ENCODE data around the gene MYPN. TPM values are rescaled to one million over a fixed set of nuclear protein-coding genes. Genes with fewer than 3 reads are reported as not detected.
"Not testable (repeated sequence)": the region's sequence is repeated elsewhere in the genome, so short reads cannot be mapped to it uniquely, and the experiment has no call there.

Gene MYPN
- total RNA-seq, 1 experiment from 2014 or later: 0.37 TPM

GRCh38 chr10:68155615-68156210 lies 46.4 kb downstream of the MYPN start:
- no peak for TF ChIP-seq CTCF (IDR thresholded peaks at IDR 0.05; ENCODE audit: unreplicated experiment)
- Mint-ChIP-seq H3K4me3 (ENCODE audit: unreplicated experiment) (no peak overlapping the region), H3K27ac (ENCODE audit: low read depth, unreplicated experiment) (no peak overlapping the region), H3K4me1 (ENCODE audit: insufficient read depth, unreplicated experiment) (peaks cover 9% of the 10 kb centered on the region), H3K27me3 (ENCODE audit: insufficient read depth, unreplicated experiment) (no peaks in the 10 kb centered on the region), H3K9me3 (ENCODE audit: unreplicated experiment) (no peaks in the 10 kb centered on the region), H3K36me3 (ENCODE audit: insufficient read depth, unreplicated experiment) (no peaks in the 10 kb centered on the region)
- CTCF ChIA-PET: interaction anchor here (0.6 to 5.5 kb wide), 35 partner anchors 9 to 304 kb away, joined by 3 to 182 read pairs (median 5); partner anchors contain the start of gene HERC4
- intact Hi-C loops (cut with micrococcal nuclease): loop anchor here (1.0 kb wide), 3 partner anchors 53 to 300 kb away; no protein-coding TSS in a partner anchor
- BruUV-seq (replicated peaks): no TSS peak
- POLR2A ChIA-PET: interaction anchor here (1.1 to 4.7 kb wide), 11 partner anchors 20 to 272 kb away, joined by 4 to 34 read pairs (median 9); partner anchors contain the start of genes HERC4, HNRNPH3 and PBLD
- DNase-seq (ENCODE audit: unreplicated experiment): no peak

GRCh38 chr10:68156373-68157185 lies 47.3 kb downstream of the MYPN start:
- peak; percentile 80 for DNase-seq (ENCODE audit: unreplicated experiment)
- H3K4me1 Mint-ChIP-seq (ENCODE audit: insufficient read depth, unreplicated experiment): peaks cover 9% of the 10 kb centered on the region
- H3K36me3 Mint-ChIP-seq (ENCODE audit: insufficient read depth, unreplicated experiment): no peaks in the 10 kb centered on the region
- ChIA-PET CTCF (interaction anchor here (0.6 to 5.5 kb wide), 38 partner anchors 8 to 305 kb away, joined by 3 to 182 read pairs (median 6); partner anchors contain the start of gene HERC4), POLR2A (interaction anchor here (0.5 to 4.7 kb wide), 15 partner anchors 21 to 306 kb away, joined by 3 to 34 read pairs (median 7); partner anchors contain the start of genes HERC4 and HNRNPH3)
- no TSS peak for BruUV-seq (replicated peaks)
- H3K4me3 Mint-ChIP-seq (ENCODE audit: unreplicated experiment): no peak overlapping the region
- H3K9me3 Mint-ChIP-seq (ENCODE audit: unreplicated experiment): no peaks in the 10 kb centered on the region
- H3K27me3 Mint-ChIP-seq (ENCODE audit: insufficient read depth, unreplicated experiment): no peaks in the 10 kb centered on the region
- peak; percentile 86 for TF ChIP-seq CTCF (IDR thresholded peaks at IDR 0.05; ENCODE audit: unreplicated experiment)
- intact Hi-C loops (cut with micrococcal nuclease): loop anchor here (1.0 kb wide), 3 partner anchors 52 to 301 kb away; no protein-coding TSS in a partner anchor
- no peak overlapping the region for H3K27ac Mint-ChIP-seq (ENCODE audit: low read depth, unreplicated experiment)

- DNase-seq (ENCODE audit: unreplicated experiment); H3K9me3 Mint-ChIP-seq (ENCODE audit: unreplicated experiment); H3K4me3 Mint-ChIP-seq (ENCODE audit: unreplicated experiment); BruUV-seq (replicated peaks); intact Hi-C loops (cut with micrococcal nuclease); H3K27me3 Mint-ChIP-seq (ENCODE audit: insufficient read depth, unreplicated experiment); H3K36me3 Mint-ChIP-seq (ENCODE audit: insufficient read depth, unreplicated experiment); H3K4me1 Mint-ChIP-seq (ENCODE audit: insufficient read depth, unreplicated experiment); H3K27ac Mint-ChIP-seq (ENCODE audit: low read depth, unreplicated experiment): not testable (repeated sequence)
- CTCF ChIA-PET: interaction anchor here (0.6 to 5.5 kb wide), 23 partner anchors 9 to 302 kb away, joined by 3 to 182 read pairs (median 5); partner anchors contain the start of gene HERC4
- POLR2A ChIA-PET: interaction anchor here (0.5 to 4.7 kb wide), 8 partner anchors 35 to 174 kb away, joined by 3 to 34 read pairs (median 6); partner anchors contain the start of genes HERC4 and HNRNPH3
These were observed 48.2 kb downstream of the MYPN start for GRCh38 chr10:68157522-68157921.

GRCh38 chr10:68158031-68158430 lies 48.7 kb downstream of the MYPN start:
- Mint-ChIP-seq H3K4me1 (ENCODE audit: insufficient read depth, unreplicated experiment) (peaks cover 9% of the 10 kb centered on the region), H3K36me3 (ENCODE audit: insufficient read depth, unreplicated experiment) (no peaks in the 10 kb centered on the region), H3K9me3 (ENCODE audit: unreplicated experiment) (no peaks in the 10 kb centered on the region), H3K27ac (ENCODE audit: low read depth, unreplicated experiment) (no peak overlapping the region), H3K4me3 (ENCODE audit: unreplicated experiment) (no peak overlapping the region), H3K27me3 (ENCODE audit: insufficient read depth, unreplicated experiment) (no peaks in the 10 kb centered on the region)
- intact Hi-C loops (cut with micrococcal nuclease): no loop called here
- TF ChIP-seq CTCF (IDR thresholded peaks at IDR 0.05; ENCODE audit: unreplicated experiment): no peak
- POLR2A ChIA-PET: interaction anchor here (0.6 to 4.7 kb wide), 3 partner anchors 57 to 70 kb away, joined by 3 to 34 read pairs (median 4); no protein-coding TSS in a partner anchor
- DNase-seq (ENCODE audit: unreplicated experiment): no peak
- CTCF ChIA-PET: interaction anchor here (0.5 to 5.5 kb wide), 20 partner anchors 8 to 303 kb away, joined by 3 to 182 read pairs (median 4); partner anchors contain the start of gene HERC4
- no TSS peak for BruUV-seq (replicated peaks)

All from MCF 10A (cell line).